Skeletal muscle satellite cell (primary cell): Measurements from ENCODE around the gene CLCN5.

Experiments used
- H3K27me3 ChIP-seq: 2 replicates; pipeline ENCODE4 v1.7.0; 2013; ENCODE audit warnings: low read length; ENCODE audit not compliant: control insufficient read depth, insufficient read depth
- H3K36me3 ChIP-seq: 2 replicates; pipeline ENCODE4 v1.7.0; 2013; ENCODE audit warnings: mild to moderate bottlenecking, control low read depth, low read length; ENCODE audit not compliant: insufficient read depth
- H3K4me1 ChIP-seq: 2 replicates; pipeline ENCODE4 v1.7.0; 2013; ENCODE audit warnings: low read length; ENCODE audit not compliant: control insufficient read depth, insufficient read depth
- H3K4me2 ChIP-seq: 2 replicates; pipeline ENCODE4 v1.7.0; 2013; ENCODE audit warnings: mild to moderate bottlenecking, low read length
- H3K4me3 ChIP-seq: 2 replicates; pipeline ENCODE4 v1.7.0; 2013; ENCODE audit warnings: low read length
- H3K9ac ChIP-seq: 2 replicates; pipeline ENCODE4 v1.7.0; 2013; ENCODE audit warnings: mild to moderate bottlenecking, low read depth, low read length, moderate library complexity
- H3K9me3 ChIP-seq: replicated peaks from 2 replicates; pipeline ENCODE4 v1.7.0; 2013; ENCODE audit warnings: mild to moderate bottlenecking, control low read depth, low read length

CLCN5 gene

DNA sequence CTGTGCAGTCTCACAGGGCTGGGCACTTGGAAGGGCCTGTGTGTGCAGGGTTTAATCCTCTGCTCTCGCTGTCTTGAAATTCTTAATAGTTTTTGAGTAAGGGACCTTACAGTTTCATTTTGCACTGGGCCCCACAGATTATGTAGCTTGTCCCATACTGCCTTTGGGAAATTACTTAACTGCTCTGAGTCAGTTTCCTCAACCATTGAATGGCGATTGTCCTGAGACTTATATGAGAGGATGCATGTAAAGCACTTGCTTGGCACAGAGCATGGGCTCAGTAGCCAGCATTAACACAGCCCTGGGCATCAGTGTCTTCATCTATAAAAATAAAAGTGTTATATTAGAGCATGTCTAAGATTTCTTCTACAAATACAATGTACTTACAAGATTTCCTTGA is 55.8 kb downstream of the CLCN5 start:
- Histone ChIP-seq H3K27me3 (no peaks in the 10 kb centered on the region), H3K4me2 (no peak overlapping the region), H3K4me1 (no peaks in the 10 kb centered on the region), H3K4me3 (no peak overlapping the region), H3K9ac (no peak overlapping the region), H3K36me3 (no peaks in the 10 kb centered on the region), H3K9me3 (no peaks in the 10 kb centered on the region)

DNA sequence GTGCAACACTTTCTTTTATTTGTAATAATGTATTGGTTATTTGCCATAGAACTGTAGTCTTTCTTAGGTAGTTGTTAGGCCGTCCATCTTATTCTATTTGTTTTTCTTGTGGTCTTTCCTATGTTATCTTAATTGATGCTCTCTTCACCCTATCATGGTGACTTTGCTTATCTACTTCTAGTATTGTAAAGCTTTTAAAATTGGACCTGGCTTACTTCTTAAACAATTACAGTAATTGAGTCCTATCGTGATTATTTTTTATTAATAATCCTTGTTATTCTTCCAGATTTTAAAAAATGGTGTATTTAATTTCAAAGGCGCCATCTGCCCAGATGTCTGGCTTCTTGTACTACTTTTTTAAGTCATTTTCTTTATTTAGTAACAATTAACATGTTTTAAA is 63.7 kb downstream of the CLCN5 start:
- Histone ChIP-seq H3K9ac (no peak overlapping the region), H3K4me1 (no peaks in the 10 kb centered on the region), H3K27me3 (peaks cover 6% of the 10 kb centered on the region), H3K36me3 (no peaks in the 10 kb centered on the region), H3K9me3 (no peaks in the 10 kb centered on the region), H3K4me2 (no peak overlapping the region), H3K4me3 (no peak overlapping the region)

DNA sequence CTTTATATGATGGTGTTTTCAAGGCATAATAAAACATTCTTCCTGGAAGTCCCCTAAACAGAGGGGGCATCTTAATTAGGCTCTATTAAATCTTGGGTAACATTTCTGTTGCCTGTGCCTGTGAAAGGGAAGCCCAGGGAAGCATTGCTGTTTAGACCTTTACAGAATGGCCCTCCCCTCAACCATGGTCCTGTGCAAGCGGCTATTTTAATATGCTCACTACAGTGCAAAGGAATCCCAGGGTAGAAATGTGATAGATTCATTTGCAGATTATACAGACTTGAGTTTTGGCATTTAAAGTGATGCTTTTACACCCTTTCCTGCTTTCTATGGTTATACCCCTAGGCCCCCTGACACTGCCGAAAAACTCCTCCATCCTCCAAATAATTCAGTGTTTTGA is 65.3 kb downstream of the CLCN5 start:
- Histone ChIP-seq H3K4me1 (peaks cover 3% of the 10 kb centered on the region), H3K9ac (no peak overlapping the region), H3K27me3 (peaks cover 6% of the 10 kb centered on the region), H3K4me2 (no peak overlapping the region), H3K9me3 (no peaks in the 10 kb centered on the region), H3K4me3 (no peak overlapping the region), H3K36me3 (no peaks in the 10 kb centered on the region)

DNA sequence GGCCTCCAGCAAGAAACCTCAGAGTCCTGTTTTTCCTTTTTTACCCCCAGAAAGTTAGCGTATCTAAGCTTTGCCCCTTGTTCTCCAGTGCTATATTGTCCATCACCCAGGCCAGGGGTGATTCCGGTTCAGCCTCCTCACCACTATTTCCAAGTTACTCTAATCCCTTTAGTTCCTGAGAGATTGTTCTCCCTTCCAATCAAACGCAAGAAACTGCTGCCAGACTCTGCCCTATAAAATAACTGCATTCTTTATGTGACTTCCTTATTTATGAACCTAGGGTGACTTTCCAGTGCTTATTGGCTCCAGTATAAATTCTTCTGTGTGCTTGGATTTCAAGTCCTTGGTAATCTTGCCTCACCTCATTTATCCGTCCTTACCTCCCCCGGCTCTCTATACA is 65.7 kb downstream of the CLCN5 start:
- Histone ChIP-seq H3K9me3 (no peaks in the 10 kb centered on the region), H3K4me2 (no peak overlapping the region), H3K4me3 (no peak overlapping the region), H3K4me1 (peaks cover 6% of the 10 kb centered on the region), H3K36me3 (no peaks in the 10 kb centered on the region), H3K9ac (no peak overlapping the region), H3K27me3 (peaks cover 6% of the 10 kb centered on the region)

DNA sequence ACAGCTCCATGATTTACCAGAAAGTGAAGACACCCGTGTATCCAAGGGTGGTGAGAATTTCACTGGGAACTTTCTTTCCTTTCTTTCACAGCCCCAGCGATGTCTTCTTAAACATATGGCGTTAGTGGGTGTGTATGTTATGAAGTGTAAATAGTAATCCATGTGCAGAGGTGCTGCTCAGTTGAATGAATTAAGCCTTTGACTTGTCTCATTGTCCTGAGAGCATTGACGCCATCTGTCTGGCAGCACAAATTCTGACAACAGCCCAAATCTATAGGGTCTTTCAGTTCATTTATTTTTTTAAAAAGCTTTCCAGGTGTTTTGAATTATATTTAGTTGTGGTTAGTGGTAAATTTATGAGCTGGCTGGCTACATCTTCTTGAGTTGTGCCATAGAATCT is 69.4 kb downstream of the CLCN5 start:
- H3K4me3 ChIP-seq, result no peak overlapping the region
- H3K9ac ChIP-seq, result no peak overlapping the region
- no peaks in the 10 kb centered on the region for H3K36me3 ChIP-seq
- H3K4me2 ChIP-seq, result no peak overlapping the region
- H3K9me3 ChIP-seq, result no peaks in the 10 kb centered on the region
- H3K4me1 ChIP-seq, result peaks cover 26% of the 10 kb centered on the region
- H3K27me3 ChIP-seq, result peaks cover 6% of the 10 kb centered on the region

DNA sequence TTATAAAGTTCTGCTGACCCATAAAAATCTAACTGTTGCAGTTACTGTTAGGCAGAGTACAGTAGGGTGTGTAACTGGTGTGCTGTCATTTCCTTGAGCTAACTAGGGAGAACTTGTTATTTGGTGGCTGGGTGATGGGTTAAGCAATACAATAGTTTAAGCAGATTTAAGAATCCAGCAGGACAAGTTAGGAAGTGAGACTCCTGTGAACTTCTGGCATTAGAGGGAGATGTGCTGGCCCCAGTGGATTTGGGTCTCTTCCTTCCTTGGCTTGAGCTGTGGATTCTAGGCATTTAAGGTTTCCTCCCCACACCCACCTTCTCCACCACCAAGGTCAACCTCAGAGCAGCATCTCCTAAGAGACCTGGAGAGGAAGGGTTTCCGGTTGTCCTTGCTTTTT is 70.5 kb downstream of the CLCN5 start:
- H3K9ac ChIP-seq, result no peak overlapping the region
- H3K4me3 ChIP-seq, result no peak overlapping the region
- no peaks in the 10 kb centered on the region for H3K9me3 ChIP-seq
- H3K36me3 ChIP-seq, result no peaks in the 10 kb centered on the region
- H3K27me3 ChIP-seq, result no peaks in the 10 kb centered on the region
- no peak overlapping the region for H3K4me2 ChIP-seq
- peaks cover 26% of the 10 kb centered on the region for H3K4me1 ChIP-seq

DNA sequence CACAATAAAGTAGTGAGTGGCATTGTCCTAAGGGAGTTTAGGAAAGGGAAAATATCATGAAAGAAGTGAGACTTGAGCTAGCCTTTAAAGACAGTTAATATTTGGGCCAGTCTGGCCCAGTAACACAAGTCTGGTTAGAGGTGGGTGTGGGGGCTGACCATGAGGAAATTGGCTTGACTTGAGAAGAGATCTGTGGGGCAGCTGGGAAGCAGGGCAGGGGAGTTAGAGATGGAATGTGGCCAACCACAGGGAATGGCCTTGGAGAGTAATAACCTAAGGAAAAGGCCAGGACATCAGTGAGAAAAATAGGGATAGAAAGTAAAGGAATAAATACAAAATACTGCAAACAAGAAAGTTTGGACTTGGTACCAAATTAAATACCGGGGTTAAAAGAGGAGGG is 71.3 kb downstream of the CLCN5 start:
- Histone ChIP-seq H3K9me3 (no peaks in the 10 kb centered on the region), H3K4me3 (no peak overlapping the region), H3K9ac (no peak overlapping the region), H3K4me2 (no peak overlapping the region), H3K4me1 (peaks cover 26% of the 10 kb centered on the region), H3K36me3 (no peaks in the 10 kb centered on the region), H3K27me3 (no peaks in the 10 kb centered on the region)

DNA sequence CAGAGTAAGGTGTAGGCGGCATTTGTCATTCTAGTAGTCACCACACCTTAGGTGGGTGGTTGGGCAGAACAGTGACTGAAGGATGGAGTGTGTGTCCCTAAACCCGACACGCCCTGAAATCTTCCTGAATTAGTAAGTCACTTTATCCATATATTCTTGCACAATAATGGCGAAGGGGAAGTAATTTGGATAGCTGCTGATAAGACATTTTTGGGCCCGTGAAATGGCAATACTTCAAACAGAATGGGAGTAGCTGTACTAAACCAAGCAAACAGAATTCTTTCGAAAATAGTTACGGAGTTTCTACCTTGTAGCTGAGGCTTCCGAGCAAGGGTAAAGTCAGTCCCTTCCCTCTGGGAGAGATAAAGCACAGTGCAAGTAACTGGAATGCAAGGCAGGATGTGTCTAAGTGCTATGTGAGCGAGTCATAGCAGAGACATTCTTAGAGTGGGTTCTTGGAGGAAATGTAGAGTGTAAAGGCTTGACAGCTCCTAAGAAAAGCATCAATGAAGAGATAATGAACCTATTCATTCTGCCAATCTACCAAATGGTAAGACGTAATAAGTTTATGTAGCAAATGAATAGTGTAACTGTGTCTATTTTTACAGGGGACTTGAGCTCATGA is 72.8 kb downstream of the CLCN5 start:
- Histone ChIP-seq H3K9ac (peak overlapping the region; percentile 42), H3K4me2 (peak overlapping the region; percentile 51), H3K4me1 (peaks cover 26% of the 10 kb centered on the region), H3K36me3 (no peaks in the 10 kb centered on the region), H3K4me3 (peak overlapping the region; percentile 30), H3K27me3 (no peaks in the 10 kb centered on the region), H3K9me3 (no peaks in the 10 kb centered on the region)

DNA sequence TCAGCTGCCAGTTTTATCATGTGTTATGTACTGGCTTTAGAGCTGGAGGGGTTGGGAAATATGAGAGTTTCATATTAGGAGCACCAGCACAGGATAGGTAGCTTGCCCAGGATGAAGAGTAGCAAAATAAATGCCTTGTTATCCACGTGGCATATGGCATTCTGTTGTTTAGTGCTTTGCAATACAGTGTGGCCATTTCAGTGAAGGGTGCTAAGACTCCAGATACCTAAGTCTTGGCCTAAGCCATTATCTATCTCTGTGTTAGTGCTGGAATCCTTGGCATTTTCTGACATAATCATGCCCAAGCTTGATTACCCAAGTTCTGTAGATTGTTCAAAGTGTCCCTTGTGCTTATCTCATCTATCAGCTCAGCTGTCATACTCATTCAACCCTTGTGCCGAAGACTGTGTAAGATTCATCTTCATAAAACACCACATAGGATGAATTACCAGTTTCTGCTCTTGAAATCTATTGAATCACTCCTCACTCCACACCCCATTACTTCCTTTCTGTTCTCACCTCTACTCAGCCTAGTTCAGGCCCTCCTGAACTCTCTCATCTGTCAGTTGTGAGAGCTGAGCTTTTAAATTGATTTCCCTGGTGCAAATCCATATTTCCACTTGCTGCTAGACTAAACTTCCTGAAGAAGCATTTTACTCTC is 73.5 kb downstream of the CLCN5 start:
- Histone ChIP-seq H3K4me2 (peak overlapping the region; percentile 51), H3K4me3 (no peak overlapping the region), H3K27me3 (no peaks in the 10 kb centered on the region), H3K4me1 (peaks cover 26% of the 10 kb centered on the region), H3K9me3 (no peaks in the 10 kb centered on the region), H3K36me3 (no peaks in the 10 kb centered on the region), H3K9ac (peak overlapping the region; percentile 42)

DNA sequence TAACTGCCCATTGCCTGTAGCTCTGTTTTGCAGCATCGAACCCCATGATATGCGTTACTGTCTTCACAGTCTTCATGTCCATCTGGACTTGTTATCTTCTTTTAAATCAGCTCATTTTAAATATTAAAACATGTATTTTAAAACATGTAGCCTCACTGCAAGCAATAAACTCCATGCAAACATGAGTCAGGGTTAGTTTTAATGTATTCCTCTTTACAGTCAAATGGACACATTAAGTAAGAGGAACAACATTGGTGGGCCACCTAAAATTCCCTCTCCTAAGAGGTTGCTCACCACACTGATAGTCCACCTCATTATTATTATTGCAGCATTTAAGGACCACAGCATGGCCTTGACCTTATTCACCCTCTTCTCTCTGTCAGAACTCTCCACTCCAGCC is 74.1 kb downstream of the CLCN5 start:
- H3K4me3 ChIP-seq, result no peak overlapping the region
- H3K9me3 ChIP-seq, result no peaks in the 10 kb centered on the region
- H3K36me3 ChIP-seq, result no peaks in the 10 kb centered on the region
- no peak overlapping the region for H3K9ac ChIP-seq
- no peak overlapping the region for H3K4me2 ChIP-seq
- no peaks in the 10 kb centered on the region for H3K27me3 ChIP-seq
- peaks cover 26% of the 10 kb centered on the region for H3K4me1 ChIP-seq

DNA sequence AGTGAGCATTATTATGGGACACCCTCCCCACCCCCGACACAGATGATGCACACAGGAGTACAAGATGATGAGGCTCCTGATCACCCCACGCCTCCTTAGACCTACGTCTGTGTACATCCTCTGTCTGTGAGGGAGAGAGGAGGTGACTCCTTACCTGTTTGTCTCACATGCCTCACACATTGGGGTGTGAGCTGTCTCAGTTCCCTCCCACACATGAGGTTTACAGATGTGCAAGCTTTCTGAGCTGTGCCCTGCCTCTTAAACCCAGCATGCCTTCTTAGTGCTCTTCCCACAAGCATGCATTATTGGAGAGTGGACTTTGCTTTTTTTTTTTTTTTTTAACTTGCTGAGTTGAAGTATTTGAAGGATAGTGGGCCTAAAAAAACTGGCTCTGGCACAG is 76.7 kb downstream of the CLCN5 start:
- Histone ChIP-seq H3K4me3 (no peak overlapping the region), H3K4me1 (peaks cover 16% of the 10 kb centered on the region), H3K9ac (no peak overlapping the region), H3K27me3 (no peaks in the 10 kb centered on the region), H3K36me3 (no peaks in the 10 kb centered on the region), H3K9me3 (no peaks in the 10 kb centered on the region), H3K4me2 (no peak overlapping the region)

DNA sequence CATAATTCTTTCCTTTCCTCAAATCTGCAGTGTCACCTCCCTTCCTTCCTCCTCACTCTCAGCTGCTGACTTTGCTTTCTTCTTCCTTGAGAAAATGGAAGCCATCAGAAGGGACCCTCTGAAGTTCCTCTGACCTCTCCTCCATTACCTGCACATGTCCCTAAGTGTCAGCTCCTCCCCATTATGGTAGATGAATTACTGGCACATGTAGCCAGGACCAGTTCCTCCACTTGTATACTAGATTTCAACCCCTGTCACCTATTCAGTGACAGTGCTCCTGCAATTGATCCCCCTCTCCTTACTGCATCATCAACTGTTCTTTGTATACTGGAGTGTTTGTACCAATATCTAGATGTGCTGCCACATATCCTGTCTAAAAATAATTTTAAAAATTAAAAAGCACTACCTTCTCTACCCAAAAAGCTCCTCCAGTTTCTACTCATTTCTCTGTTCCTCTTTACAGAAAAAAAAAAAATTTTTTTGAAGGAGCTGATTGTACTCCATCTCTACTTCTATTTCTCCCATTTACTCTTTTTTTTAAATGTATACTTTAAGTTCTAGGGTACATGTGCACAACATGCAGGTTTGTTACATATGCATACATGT is 78.6 kb downstream of the CLCN5 start:
- no peaks in the 10 kb centered on the region for H3K36me3 ChIP-seq
- no peak overlapping the region for H3K9ac ChIP-seq
- peaks cover under 1% of the 10 kb centered on the region for H3K4me1 ChIP-seq
- no peak overlapping the region for H3K4me3 ChIP-seq
- no peak overlapping the region for H3K4me2 ChIP-seq
- no peaks in the 10 kb centered on the region for H3K9me3 ChIP-seq
- no peaks in the 10 kb centered on the region for H3K27me3 ChIP-seq
